Stimulated activated CD8-positive, alpha-beta memory T cell treated with anti-CD3 and anti-CD28 coated beads, Interleukin-7, amount 100 ng/mL, for 4 hours (primary cell): Measurements from ENCODE around the gene ADIPOQ.
"Not testable (repeated sequence)": the region's sequence is repeated elsewhere in the genome, so short reads cannot be mapped to it uniquely, and the experiment has no call there.

Source experiments
- DNase-seq, 2 donors: peaks; one replicate each; pipeline ENCODE4 v3.0.0-alpha.2; 2020; ENCODE audit warnings: low read depth in 2 of 2

The ADIPOQ gene

GRCh38 chr3:186870421-186871201 is 28.1 kb downstream of the ADIPOQ start:
- DNase-seq, result no peak

GRCh38 chr3:186871403-186871924 is 29.0 kb downstream of the ADIPOQ start:
- no peak for DNase-seq

- not testable (repeated sequence) for DNase-seq
These were observed 31.3 kb downstream of the ADIPOQ start for GRCh38 chr3:186873796-186874195.

GRCh38 chr3:186874216-186874615 is 31.7 kb downstream of the ADIPOQ start:
- DNase-seq, result not testable (repeated sequence)

GRCh38 chr3:186874841-186875240 is 32.3 kb downstream of the ADIPOQ start:
- DNase-seq, result not testable (repeated sequence)

GRCh38 chr3:186875708-186876107 is 33.2 kb downstream of the ADIPOQ start:
- no peak for DNase-seq

GRCh38 chr3:186879781-186880180 is 37.3 kb downstream of the ADIPOQ start:
- DNase-seq, result no peak

GRCh38 chr3:186880406-186880805 is 37.9 kb downstream of the ADIPOQ start:
- no peak for DNase-seq

- DNase-seq, result no peak
These were observed 39.6 kb downstream of the ADIPOQ start for GRCh38 chr3:186882150-186882524.

- DNase-seq, result peak; percentile 15 to 17
These were observed 40.6 kb downstream of the ADIPOQ start for GRCh38 chr3:186882881-186883685.

GRCh38 chr3:186883686-186884058 is 41.2 kb downstream of the ADIPOQ start:
- no peak for DNase-seq

GRCh38 chr3:186884868-186885267 is 42.4 kb downstream of the ADIPOQ start:
- DNase-seq, result not testable (repeated sequence)

GRCh38 chr3:186886202-186886981 is 43.9 kb downstream of the ADIPOQ start:
- no peak for DNase-seq

- not testable (repeated sequence) for DNase-seq
These were observed 45.0 kb downstream of the ADIPOQ start for GRCh38 chr3:186887507-186887938.

GRCh38 chr3:186888569-186888968 is 46.1 kb downstream of the ADIPOQ start:
- DNase-seq, result no peak

GRCh38 chr3:186889698-186890097 is 47.2 kb downstream of the ADIPOQ start:
- DNase-seq, result not testable (repeated sequence)

GRCh38 chr3:186890911-186891310 is 48.4 kb downstream of the ADIPOQ start:
- no peak for DNase-seq

- not testable (repeated sequence) for DNase-seq
These were observed 50.6 kb downstream of the ADIPOQ start for GRCh38 chr3:186893071-186893470.

- no peak for DNase-seq
These were observed 52.9 kb downstream of the ADIPOQ start for GRCh38 chr3:186895406-186895805.

- no peak for DNase-seq
These were observed 53.5 kb downstream of the ADIPOQ start for GRCh38 chr3:186896006-186896405.

GRCh38 chr3:186896875-186897274 is 54.4 kb downstream of the ADIPOQ start:
- DNase-seq, result no peak
